Measurements from ENCODE around the gene PAPLN. TPM values are rescaled to one million over a fixed set of nuclear protein-coding genes. Genes with fewer than 3 reads are reported as not detected.

The PAPLN gene
- total RNA-seq = 0.65 and 1.2 TPM in 2 replicates

DNA sequence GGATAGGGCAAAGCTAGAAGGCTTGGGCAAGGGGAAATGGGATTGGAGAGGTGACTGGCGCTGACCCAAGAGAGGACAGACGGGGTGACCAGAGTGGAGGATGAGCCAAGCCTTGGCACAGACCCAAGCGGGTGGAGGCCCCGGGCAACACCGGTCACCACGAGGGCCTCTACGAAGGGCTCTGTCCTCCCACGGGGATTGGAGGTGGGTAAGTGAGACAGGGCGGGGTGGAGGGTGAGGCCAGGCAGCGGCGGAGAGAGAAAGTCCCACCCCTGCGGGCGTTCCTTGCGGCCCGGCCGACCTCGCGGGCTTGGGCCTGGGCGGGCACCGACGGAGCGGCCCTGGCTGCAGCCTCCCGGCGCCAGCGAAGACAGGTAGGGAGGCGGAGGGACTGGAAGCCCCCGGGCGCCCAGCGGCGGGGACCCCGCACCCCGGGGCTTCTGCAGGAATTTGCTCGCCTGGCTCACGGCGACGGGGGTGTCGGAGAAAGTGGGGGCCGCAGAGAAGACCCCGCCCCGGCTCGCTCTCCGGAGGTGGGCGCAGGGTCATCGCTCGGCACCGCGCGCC lies at the start of gene PAPLN:
TSS of gene PAPLN (plus strand) at position 288 of the 567 bp plus-strand sequence. CDS start 2,273 bp downstream, outside the sequence.

Other genes with a start within 250 kb of the PAPLN start
- gene ZFYVE1, start 210.4 kb upstream of the PAPLN start, total RNA-seq = 8.8 and 11.6 TPM in 2 replicates
- gene RBM25, start 179.0 kb upstream of the PAPLN start, total RNA-seq = 24.7 and 31.5 TPM in 2 replicates
- 34.1 and 57.3 TPM in 2 replicates for gene PSEN1, start 101.0 kb upstream of the PAPLN start, total RNA-seq
- 30.9 and 33.5 TPM in 2 replicates for gene NUMB, start 221.0 kb downstream of the PAPLN start, total RNA-seq